Adrenal gland (tissue), 5 donors: Measurements from ENCODE around the gene MYO18B.

Experiments used
- POLR2A ChIP-seq, 2 donors: fragments of 450-650 bp; IDR thresholded peaks; one replicate each; pipeline ENCODE4 v1.6.1; 2017; ENCODE audit warnings: antibody characterized with exemption in 2 of 2, mild to moderate bottlenecking in 2 of 2, moderate library complexity in 1 of 2
- TF ChIP-seq, protein P1 (sequence below), 6 experiments: fragments of 450-650 bp in 4 of 6; fragments of 200-600 bp in 2 of 6; sonication (generic) in 1 of 6; IDR thresholded peaks; 1 replicate in 5 of 6; 2 replicates in 1 of 6; pipeline versions ENCODE4 v1.5.1 to v1.8.0; 2016 to 2021; ENCODE audit warnings: antibody characterized with exemption in 6 of 6, mild to moderate bottlenecking in 2 of 6, moderate library complexity in 1 of 6
- donor health status: DM: no; HTN: no; CAD: no.

DNA sequence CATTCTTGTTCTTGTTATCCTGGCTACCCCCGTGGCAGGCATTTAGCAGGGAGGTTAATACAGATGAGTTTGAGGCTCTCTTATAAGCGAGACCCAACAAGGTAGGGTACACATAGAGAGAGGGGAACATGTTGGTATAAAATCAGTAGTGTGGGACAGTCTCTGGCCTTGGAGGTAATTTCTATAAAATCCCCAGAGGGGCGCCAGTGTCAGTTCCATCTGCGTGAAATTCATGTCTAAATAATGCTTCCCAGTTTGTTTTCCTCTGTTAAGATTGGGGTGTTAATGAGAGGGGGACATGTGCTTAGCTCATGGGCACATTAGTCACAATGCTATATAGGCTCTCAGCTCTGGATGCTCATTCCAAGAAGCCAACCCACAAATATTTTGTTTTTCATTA, 150.7 kb downstream of the MYO18B start:
- TF ChIP-seq, protein P1, sequence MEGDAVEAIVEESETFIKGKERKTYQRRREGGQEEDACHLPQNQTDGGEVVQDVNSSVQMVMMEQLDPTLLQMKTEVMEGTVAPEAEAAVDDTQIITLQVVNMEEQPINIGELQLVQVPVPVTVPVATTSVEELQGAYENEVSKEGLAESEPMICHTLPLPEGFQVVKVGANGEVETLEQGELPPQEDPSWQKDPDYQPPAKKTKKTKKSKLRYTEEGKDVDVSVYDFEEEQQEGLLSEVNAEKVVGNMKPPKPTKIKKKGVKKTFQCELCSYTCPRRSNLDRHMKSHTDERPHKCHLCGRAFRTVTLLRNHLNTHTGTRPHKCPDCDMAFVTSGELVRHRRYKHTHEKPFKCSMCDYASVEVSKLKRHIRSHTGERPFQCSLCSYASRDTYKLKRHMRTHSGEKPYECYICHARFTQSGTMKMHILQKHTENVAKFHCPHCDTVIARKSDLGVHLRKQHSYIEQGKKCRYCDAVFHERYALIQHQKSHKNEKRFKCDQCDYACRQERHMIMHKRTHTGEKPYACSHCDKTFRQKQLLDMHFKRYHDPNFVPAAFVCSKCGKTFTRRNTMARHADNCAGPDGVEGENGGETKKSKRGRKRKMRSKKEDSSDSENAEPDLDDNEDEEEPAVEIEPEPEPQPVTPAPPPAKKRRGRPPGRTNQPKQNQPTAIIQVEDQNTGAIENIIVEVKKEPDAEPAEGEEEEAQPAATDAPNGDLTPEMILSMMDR (IDR thresholded peaks at IDR 0.05), result no peak
- no peak for TF ChIP-seq POLR2A (IDR thresholded peaks at IDR 0.05)
